ENCODE data around the gene DCD.

- TF ChIP-seq ZKSCAN1 (IDR thresholded peaks at IDR 0.05; ENCODE audit: low read depth, low read length) (no peak), CC2D1A (IDR thresholded peaks at IDR 0.05) (no peak)
Observed at GRCh38 chr12:54658306-54659264, 10.4 kb upstream of the DCD start.
